Activated CD4-positive, CD25-positive, alpha-beta regulatory T cell treated with anti-CD3 and anti-CD28 coated beads, Interleukin-2, amount 50 U/mL, for 72 hours (primary cell): Measurements from ENCODE around the gene SLC22A31.
"Not testable (repeated sequence)": the region's sequence is repeated elsewhere in the genome, so short reads cannot be mapped to it uniquely, and the experiment has no call there.

ENCODE experiments used
- DNase-seq: peaks from one replicate; pipeline ENCODE4 v3.0.0; 2021

The SLC22A31 gene

DNA sequence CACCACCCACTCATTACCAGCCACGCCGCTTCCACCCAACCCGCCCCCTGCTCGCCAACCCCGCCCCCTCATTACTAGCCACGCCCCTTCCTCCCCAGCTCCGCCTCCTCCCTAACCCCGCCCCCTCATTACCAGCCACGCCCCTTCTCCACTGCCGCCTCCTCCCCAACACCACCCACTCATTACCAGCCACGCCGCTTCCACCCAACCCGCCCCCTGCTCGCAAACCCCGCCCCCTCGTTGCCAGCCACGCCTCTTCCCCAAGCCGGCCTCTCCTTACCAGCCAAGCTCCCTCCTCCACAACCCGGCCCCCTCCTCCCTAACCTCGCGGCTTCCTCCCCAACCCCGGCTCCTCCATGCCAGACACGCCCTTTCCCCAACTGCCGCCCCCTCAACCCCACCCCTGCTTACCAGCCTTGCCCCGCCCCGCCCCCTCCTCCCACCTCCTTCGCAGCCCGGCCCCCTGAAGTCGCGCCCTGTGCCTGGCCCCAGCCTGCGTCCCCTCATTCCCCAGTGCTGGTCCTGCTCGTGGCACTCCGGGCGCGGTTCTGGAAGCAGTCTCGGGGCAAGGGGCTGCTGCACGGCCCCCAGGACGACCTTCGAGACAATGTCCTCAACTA is 7.3 kb downstream of the SLC22A31 start:
- DNase-seq, result peak; percentile 65

DNA sequence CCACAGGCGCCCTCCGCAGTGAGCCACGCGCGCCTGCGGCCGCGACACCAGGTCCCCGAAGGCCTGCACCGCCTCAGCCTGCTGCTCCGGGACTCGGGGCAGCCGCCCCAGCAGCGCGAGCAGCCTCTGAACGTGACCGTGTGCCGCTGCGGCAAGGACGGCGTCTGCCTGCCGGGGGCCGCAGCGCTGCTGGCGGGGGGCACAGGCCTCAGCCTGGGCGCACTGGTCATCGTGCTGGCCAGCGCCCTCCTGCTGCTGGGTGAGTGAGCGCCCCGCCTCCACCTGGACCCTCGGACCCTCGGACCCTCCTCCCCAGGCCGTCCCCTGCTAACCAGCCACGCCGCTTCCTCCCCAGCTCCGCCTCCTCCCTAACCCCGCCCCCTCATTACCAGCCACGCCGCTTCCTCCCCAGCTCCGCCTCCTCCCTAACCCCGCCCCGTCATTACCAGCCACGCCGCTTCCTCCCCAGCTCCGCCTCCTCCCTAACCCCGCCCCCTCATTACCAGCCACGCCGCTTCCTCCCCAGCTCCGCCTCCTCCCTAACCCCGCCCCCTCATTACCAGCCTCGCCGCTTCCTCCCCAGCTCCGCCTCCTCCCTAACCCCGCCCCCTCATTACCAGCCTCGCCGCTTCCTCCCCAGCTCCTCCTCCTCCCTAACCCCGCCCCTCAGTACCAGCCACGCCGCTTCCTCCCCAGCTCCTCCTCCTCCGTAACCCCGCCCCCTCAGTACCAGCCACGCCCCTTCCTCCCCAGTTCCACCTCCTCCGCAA is 8.0 kb downstream of the SLC22A31 start:
- peak; percentile 73 for DNase-seq

DNA sequence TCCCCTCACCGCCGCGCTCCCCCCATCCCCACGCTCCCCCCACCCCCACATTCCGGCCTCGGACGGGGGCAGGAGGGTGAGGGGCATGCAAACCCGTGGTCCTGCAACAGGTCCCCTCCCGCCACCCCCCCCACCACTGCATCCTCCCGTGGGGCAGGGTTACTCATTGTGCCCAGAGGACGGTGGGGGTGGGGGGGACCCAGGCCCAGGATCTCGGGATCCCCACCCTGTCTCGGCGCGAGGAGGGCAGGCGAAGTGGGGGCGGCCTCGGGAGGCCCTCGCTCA is 8.5 kb downstream of the SLC22A31 start:
- no peak for DNase-seq

DNA sequence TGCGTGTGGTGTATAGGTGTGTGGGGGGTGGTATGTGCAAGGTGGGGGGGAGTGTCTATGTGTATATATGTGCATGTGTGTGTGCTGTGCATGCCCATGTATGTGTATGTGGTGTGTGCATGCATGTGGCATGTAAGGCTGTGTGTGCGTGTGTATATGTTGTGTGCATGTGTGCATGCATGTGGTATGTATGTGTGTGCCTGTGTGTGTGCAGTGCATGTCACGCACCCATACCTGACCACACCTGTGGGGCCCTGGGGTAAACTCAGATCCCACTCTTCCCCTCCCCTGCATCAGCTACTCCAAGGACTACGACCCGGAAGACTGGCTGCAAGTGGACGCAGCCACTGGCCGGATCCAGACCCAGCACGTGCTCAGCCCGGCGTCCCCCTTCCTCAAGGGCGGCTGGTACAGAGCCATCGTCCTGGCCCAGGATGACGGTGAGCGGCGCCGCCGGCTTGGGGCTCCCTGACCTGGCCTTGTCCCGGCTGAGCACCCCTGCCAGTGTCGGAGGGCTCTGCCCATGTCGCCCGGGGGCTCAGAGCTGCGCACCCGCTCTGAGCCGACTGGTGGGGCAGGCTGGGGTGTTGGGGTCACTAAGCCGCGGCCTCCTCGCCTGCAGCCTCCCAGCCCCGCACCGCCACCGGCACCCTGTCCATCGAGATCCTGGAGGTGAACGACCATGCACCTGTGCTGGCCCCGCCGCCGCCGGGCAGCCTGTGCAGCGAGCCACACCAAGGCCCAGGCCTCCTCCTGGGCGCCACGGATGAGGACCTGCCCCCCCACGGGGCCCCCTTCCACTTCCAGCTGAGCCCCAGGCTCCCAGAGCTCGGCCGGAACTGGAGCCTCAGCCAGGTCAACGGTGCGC is 9.1 kb downstream of the SLC22A31 start:
- peak; percentile 35 for DNase-seq

DNA sequence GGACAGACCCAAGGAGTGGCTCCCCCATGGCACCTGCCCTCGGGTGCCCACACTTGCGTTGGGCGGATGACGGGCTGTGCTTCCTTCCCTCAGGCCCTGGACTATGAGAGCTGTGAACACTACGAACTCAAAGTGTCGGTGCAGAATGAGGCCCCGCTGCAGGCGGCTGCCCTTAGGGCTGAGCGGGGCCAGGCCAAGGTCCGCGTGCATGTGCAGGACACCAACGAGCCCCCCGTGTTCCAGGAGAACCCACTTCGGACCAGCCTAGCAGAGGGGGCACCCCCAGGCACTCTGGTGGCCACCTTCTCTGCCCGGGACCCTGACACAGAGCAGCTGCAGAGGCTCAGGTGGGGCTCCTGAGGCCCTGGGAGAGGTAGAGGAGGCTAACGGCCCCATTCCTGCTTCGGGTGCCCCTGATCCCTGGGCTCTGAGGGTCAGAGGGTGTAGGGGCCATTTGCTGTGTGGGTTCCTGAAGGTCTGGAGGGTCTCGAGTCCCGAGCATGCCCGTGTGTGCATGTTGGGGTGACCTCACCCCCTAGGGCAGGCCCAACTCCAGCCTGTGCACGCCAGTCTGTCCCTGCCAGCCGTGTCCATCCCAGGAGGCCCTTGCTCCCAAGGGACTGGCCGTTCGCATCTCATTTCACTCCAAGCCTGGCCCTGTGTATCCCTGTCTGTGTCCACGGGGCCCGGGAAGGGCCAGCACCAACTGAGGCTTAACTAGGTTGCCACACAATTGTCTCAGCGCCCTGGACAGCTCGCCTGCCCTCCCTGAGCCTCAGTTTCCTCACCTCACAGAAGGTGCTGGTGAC is 10.0 kb downstream of the SLC22A31 start:
- DNase-seq, result peak; percentile 26

DNA sequence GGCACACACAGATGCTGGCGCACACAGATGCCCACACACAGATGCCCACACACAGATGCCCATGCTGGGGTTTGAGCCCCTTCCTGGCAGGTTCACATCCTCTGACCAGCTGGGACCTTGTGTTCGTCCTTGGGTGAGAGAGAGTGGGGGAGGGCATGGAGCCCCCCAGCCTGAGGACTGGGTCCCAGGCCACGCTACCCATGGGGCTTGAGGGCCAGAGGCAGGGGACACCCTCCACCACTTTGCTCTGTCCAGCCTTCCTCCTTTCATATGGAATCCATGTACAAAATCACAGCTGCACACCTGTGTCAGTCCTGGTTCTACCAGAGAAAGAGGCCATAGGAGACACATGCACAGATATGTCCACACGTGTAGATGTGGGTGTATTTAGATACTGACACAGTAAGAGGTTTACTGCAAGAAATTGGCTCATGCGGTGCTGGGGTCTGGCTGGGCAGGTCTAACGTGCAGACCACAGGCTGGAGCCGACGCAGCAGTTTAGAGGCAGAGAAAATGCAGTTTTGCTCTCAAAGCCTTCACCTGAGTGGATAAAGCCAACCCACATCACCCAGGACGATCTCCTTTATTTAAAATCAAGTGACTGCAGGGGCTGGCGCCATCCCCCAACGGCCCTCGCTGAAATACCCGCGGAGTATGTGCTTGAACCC is 10.8 kb downstream of the SLC22A31 start:
- DNase-seq, result peak; percentile 29

DNA sequence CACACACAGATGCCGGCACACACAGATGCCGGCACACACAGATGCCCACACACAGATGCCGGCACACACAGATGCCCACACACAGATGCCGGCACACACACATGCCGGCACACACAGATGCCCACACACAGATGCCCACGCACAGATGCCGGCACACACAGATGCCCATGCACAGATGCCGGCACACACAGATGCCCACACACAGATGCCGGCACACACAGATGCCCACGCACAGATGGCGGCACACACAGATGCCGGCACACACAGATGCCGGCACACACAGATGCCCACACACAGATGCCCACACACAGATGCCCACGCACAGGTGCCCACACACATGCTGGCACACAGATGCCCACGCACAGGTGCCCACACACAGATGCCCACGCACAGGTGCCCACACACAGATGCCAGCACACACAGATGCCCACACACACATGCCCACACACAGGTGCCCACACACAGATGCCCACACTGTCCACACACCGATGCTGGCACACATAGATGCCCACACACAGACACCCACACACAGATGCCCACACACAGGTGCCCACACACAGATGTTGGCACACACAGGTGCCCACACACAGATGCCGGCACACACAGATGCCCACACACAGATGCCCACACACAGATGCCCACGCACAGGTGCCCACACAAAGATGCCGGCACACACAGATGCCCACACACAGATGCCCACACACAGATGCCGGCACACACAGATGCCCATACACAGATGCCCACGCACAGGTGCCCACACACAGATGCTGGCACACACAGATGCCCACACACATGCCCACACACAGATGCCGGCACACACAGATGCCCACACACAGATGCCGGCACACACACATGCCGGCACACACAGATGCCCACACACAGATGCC is 11.6 kb downstream of the SLC22A31 start:
- not testable (repeated sequence) for DNase-seq

DNA sequence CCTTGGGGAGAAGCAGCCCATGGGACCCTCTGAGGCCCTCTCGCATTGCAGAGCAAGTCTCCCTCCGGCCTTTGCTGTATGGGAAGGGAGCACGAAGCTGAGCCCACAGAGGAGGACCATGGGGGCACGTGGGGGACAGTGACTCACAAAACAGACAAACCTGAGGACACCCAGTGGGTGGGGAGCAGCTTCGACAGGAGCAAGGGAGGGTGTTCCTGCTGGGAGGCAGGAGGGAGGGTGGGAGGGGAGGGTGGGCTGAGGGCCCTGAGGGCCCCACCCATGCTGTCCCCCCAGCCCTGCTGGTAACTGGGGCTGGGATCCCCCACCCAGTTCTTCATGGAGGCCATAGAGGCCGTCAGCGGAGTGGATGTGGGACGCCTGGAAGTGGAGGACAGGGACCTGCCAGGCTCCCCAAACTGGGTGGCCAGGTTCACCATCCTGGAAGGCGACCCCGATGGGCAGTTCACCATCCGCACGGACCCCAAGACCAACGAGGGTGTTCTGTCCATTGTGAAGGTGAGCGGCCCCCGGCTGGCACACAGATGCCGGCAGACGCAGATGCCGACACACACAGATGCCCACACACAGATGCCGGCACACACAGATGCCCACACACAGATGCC is 12.5 kb downstream of the SLC22A31 start:
- peak; percentile 32 for DNase-seq

DNA sequence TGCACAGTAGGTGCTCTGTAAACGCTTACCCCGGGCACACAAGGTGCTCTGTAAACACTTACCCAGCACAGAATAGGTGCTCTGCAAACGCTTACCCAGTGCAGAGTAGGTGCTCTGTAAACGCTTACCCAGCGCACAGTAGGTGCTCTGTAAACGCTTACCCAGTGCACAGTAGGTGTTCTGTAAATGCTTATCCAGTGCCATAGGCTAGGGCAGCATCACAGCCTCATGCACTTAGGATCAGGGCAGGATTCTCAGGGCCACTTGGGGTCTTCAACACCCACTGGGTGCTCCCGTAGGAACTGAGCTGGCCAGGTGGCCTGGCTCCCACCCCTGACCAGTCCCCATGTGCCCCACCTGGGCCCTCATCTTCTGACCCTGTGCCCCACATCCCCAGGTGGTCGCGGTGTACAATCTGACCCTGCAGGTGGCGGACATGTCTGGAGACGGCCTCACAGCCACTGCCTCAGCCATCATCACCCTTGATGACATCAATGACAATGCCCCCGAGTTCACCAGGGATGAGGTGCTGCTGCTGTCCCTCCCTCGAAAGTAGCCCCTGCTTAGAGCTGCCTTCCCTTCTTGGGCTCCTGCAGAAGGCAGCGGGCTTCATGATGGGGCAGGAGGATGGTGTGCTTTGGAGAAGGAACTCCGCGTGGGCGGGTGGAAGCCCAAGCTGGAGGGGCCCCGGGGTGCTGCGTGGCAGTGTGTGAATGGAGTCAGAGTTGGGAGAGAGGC is 13.1 kb downstream of the SLC22A31 start:
- peak; percentile 41 for DNase-seq

DNA sequence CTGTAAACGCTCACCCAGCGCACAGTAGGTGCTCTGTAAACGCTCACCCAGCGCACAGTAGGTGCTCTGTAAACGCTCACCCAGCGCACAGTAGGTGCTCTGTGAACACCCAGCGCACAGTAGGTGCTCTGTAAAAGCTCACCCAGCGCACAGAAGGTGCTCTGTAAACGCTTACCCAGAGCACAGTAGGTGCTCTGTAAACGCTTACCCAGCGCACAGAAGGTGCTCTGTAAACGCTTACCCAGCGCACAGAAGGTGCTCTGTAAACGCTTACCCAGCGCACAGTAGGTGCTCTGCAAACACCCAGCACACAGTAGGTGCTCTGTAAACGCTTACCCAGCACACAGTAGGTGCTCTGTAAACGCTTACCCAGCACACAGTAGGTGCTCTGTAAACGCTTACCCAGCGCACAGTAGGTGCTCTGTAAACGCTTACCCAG is 13.7 kb downstream of the SLC22A31 start:
- not testable (repeated sequence) for DNase-seq

DNA sequence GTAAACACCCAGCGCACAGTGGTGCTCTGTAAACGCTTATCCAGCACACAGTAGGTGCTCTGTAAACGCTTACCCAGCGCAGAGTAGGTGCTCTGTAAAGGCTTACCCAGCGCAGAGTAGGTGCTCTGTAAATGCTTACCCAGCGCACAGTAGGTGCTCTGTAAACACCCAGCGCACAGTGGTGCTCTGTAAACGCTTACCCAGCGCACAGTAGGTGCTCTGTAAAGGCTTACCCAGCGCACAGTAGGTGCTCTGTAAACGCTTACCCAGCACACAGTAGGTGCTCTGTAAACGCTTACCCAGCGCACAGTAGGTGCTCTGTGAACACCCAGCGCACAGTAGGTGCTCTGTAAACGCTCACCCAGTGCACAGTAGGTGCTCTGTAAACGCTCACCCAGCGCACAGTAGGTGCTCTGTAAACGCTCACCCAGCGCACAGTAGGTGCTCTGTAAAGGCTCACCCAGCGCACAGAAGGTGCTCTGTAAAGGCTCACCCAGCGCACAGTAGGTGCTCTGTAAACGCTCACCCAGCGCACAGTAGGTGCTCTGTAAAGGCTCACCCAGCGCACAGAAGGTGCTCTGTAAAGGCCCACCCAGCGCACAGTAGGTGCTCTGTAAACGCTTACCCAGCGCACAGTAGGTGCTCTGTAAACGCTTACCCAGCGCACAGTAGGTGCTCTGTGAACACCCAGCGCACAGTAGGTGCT is 14.3 kb downstream of the SLC22A31 start:
- DNase-seq, result not testable (repeated sequence)

DNA sequence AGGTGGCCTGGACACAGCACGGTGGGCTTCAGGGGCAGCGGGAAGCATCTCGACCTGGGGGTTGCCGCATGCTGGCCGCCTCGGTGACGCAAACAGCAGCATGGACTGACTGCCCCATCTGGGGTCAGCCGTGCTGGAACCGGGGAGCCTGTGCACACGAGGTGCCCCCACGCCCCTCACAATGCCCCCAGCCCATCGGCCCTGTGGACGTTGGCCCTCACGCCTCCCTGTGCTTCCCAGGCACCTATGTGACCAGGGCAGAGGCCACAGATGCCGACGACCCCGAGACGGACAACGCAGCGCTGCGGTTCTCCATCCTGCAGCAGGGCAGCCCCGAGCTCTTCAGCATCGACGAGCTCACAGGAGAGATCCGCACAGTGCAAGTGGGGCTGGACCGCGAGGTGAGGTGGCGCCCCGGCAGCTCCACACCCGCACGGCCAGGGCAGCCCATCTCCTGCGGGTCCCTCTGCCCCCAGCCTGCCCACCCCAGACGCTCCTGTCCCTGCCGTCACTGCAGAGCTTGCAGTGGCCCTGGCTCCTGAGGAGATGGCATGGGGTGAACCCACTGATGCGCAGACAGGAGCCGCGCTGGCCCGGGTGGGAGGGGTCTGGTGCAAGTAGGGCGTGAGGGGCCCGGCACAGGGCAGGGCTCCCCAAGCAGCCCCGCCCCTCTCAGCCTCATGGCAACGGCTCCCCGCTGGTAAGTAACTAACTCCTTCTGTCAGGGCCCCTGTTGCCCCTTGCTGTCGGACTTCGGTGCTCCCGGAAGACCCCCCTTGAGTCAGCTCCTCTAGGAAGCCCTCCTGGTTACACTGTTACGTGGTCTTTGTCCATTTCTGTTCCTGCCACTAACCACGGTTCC is 15.2 kb downstream of the SLC22A31 start:
- DNase-seq, result no peak

DNA sequence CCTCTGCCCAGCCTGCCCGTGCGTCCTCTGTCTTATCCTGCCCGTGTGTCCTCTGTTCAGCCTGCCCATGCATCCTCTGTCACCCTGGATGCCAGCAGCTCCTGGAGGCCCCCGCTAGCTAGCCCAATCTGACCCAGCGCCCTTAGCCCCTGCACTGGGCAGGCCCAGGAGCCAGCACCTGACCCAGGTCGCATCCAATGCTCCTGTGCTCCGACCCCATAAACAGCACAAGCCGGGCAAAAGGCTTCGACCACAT is 15.7 kb downstream of the SLC22A31 start:
- DNase-seq, result no peak

DNA sequence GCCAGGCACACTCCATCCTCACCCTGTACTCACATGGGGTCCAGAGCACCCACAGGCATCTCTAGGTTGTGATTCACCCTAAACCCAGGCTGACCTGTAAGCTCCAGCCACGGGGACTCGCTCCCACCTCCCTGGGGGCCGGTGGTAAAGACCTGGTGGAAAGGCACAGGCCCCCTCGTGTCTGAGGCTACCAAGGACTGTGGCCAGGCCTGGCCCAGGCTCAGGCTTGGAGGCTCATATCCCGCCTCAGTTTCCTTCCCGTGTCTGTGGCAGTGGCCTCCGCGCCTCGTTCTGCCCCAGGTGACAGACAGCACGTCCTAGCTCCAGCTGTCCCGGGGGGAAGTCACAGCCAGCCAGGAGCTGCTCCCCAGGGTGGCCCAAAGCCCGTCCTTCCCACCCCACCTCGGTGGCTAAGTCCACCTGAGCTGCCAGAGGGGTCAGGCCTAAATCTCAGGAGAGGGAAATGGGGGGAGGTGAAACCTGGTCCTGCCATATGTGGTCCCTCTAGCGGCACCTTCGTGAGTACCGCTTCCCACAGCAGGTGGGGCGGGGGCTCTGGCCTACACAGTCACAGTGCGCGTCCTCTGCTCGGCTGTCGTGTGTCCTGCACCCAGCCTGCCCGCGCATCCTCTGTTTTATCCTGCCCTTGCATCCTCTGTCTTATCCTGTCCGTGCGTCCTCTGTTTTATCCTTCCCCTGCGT is 16.2 kb downstream of the SLC22A31 start:
- no peak for DNase-seq

DNA sequence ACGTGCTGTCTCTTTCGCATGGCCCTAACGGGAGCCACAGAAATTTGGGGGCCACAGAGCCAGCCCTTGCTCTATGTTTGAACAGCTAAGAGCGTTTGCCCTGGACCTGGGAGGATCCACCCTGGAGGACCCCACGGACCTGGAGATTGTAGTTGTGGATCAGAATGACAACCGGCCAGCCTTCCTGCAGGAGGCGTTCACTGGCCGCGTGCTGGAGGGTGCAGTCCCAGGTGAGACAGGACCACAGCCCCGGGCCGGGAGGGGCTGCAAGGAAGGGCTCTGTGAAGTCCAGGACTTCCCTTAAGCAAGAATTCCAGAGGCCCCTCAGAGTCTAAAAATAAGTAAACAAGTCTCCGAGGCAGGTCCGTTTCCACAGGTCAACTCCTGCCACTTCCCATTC is 16.9 kb downstream of the SLC22A31 start:
- no peak for DNase-seq

DNA sequence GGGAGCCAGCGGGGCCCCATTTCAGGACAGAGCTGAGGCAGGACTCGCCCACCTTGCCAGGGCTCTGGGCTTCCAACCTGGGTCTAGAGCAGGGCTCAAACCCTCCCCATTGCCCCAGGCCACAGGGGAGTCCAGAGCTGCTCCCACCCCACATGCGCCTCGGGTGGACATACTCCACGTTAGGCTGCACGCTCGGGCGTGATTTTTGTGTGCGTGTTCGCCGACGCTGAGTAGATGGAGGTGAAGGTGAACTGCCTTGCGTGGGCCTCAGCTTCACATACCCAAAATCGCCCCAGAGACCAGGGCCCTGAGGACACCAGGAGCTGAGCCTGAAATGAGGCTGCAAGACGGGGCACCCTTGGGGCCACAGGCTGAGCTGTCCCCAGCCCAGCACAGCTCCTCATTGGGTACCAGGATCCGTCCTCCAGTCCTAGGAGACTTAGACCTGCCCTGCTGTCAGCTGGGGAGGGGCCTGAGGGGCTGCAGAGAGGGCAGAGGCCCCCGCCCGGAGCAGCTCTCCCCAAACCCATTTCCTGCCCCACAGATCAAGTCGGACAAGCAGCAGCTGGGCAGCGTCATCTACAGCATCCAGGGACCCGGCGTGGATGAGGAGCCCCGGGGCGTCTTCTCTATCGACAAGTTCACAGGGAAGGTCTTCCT is 20.6 kb downstream of the SLC22A31 start:
- no peak for DNase-seq

DNA sequence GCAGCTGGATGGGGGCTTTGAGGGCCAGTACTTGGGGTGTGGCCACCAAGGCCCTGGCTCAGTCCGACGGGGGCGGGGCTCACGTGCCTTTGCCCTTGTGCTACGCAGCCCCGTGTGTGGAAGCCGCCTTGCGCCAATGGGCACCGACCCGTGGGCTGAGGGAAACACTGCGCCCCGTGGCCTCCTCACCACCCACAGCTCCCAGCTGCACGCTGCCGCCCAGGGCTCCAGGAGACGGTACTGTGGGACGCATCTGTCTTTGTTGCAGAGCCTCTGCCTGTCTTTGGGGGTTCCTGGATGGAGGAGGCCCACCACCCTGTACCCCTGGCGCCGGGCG is 21.2 kb downstream of the SLC22A31 start:
- no peak for DNase-seq
